GM21528 (cell line): ENCODE measurements around the gene GRID1.

Experiments
- ATAC-seq: cut with Tn5 transposase; IDR thresholded peaks from one replicate; pipeline ENCODE4 v1.9.1; 2021; ENCODE audit warnings: mild to moderate bottlenecking, moderate library complexity; ENCODE audit not compliant: unreplicated experiment, low FRiP score

GRID1 gene

GRCh38 chr10:86061278-86062197 is 305.1 kb downstream of the GRID1 start:
- no peak for ATAC-seq

DNA sequence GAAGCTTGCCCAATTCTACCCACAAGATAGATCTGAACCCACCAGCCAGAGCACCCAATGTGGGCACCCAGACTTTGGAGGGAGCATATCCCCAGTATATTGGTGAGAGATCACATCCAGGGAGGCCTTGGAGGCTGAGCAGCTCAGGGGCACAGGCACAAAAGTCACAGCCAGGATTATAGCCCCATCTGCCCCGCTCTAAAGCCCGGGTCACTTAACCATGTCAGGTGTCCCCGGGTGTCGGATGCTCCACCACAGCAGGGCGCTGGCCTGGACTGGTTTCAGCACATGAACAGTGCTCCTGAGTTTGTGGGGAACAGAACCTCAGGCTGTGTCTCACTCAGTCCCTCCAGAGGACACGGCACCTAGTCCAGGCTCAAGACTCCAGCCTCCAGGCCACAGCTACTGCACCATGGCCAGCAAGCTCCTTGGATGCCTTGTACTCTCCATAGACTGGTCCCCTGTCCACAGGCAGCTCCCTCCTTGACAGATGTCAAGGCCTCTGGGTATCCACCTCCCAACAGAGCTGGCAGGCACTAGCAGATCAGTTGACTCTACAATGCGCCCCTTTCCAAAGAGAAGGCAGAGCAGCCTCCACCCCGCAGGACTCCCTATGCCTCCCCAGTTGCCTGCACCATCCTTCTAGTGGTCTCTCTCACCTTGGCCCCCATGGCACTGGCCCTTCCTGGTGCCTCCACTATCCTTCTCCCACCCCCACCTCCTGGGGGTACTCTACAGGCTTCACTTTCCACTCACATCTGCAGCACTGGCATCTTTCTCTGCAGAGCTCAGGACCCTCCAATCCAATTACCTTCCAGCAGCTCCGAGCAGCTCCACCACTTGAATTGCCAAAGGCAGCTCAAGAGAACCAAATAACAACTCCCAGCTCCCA is 306.0 kb downstream of the GRID1 start:
- ATAC-seq: no peak

DNA sequence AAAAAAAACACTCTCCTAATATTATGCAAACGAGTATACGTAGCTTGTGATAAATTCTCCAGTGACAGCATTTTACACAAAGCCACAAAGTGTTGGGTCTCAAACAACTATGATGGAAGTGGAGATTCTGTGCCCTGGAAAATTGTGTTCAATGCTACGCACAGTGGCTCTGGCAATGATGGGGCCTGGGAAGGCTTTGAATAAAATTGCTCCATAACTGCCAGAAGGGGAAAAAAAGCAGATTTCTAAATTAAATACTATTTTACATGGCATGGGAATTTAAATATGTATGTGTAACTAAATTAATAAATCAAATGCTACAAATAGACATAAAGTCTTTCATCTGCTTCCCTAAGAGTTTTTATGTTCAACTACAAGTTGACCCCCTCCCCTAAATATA is 306.7 kb downstream of the GRID1 start:
- no peak for ATAC-seq

GRCh38 chr10:86058964-86059363 is 307.6 kb downstream of the GRID1 start:
- no peak for ATAC-seq

GRCh38 chr10:86057708-86058107 is 308.9 kb downstream of the GRID1 start:
- no peak for ATAC-seq

GRCh38 chr10:86056672-86057071 is 309.9 kb downstream of the GRID1 start:
- ATAC-seq: no peak

DNA sequence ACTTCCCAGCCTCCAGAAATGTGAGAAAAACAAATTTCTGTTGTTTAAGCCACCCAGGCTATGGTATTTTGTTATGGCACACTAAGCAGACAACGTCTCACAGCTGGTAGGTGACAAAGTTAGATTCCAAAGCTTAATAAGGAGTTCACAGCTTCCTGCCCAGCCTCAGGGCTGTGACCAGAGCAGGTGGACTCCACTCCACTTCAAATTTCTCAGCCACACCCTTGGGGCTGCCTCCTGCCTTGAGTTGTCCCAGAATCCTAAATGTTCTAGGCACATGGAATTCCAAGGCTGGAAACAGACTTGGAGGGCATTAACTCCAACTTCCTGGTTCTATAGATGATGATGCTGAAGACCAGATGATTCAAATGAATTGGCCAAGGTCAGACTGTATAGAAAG is 310.7 kb downstream of the GRID1 start:
- no peak for ATAC-seq

- ATAC-seq: no peak
Observed at GRCh38 chr10:86053675-86054074, 312.9 kb downstream of the GRID1 start.

GRCh38 chr10:86051586-86051985 is 315.0 kb downstream of the GRID1 start:
- ATAC-seq: no peak

- no peak for ATAC-seq
Observed at GRCh38 chr10:86049442-86049841, 317.2 kb downstream of the GRID1 start.

DNA sequence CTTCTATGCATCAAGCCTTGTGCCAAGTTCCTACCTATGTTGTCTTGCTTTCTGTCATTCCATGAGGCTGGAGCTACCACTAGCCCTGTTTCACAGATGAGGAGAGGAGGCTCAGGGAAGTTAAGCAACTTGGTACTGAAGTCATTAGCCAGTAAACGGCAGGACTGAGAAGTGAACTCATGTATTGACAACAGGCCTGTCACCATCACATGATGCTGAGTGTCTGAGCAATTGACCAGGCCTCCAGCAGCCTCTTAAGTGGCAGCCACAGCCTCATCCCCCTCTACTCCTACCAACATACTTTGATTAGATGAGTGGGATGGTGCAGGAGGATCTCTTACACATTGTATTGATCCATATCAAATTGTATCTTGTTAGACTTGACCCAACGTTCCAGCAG is 317.6 kb downstream of the GRID1 start:
- no peak for ATAC-seq

- ATAC-seq: no peak
Observed at GRCh38 chr10:86048571-86048970, 318.0 kb downstream of the GRID1 start.

DNA sequence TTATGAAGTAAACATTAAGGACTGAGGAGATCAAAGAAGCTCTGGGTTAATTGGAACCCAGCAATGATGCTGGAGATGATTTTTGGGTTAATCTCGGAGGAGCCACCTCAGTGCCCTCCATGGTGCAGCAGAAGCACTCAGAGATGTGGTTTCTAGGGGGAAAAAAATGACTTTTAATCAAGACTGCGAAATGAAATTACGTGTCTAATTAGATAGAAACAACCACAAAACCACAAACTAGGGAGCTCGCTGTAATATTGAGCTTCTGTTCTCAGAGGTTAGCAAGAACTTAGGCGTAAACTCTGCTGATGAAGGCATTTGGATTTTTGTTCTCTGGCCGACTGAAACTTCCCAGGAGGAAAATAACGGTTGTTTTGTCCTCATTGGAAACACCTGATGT is 319.0 kb downstream of the GRID1 start:
- no peak for ATAC-seq

DNA sequence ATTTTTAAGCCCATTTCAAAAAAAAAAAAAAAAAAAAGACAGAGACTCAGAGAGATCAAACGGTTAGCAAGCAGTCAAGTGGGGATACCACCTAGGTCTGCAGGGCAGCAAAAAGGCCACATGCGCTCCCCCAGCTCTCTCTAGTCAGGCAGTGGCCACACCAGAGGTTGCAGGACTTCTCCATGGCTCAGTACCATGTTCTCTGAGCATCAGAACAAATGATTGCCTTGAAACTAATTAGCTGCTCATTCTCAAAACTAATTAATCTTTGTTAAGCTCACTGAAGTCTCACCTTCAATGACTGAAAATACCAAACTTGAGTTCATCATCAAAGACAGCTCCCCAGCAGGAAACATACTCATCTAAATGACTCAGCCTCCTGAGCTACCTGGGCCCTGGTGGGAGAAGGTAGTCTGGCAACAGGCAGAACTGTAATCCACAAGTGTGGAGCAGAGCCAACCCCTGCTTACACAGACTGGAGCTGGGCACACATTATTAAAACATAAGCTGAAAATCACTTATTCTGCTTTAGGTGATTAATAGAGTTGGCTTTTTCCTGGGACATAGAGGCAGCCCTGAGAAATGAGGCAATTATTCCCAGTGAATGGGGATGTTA is 319.6 kb downstream of the GRID1 start:
- no peak for ATAC-seq

GRCh38 chr10:86045896-86046295 is 320.7 kb downstream of the GRID1 start:
- no peak for ATAC-seq

GRCh38 chr10:86044029-86044428 is 322.6 kb downstream of the GRID1 start:
- no peak for ATAC-seq

DNA sequence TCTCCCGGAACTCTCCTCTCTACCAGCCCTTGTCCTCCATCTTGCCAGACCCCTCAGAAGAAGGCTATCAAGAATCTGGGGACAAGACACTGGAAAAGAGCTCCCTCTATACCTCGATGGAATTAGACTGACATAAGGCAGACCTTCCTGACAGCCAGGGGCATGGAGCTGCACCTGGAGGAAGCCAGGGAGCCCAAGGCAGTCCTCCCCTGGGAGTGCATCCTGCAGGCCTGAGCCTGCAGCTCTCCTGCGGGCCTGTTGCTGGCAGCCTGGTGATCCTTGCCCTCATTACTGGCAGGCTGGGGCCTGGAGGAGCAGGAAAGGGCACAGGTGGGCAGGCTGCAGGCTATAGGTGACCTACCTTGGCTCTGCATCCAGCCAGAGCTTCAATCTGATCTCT is 323.4 kb downstream of the GRID1 start:
- no peak for ATAC-seq

DNA sequence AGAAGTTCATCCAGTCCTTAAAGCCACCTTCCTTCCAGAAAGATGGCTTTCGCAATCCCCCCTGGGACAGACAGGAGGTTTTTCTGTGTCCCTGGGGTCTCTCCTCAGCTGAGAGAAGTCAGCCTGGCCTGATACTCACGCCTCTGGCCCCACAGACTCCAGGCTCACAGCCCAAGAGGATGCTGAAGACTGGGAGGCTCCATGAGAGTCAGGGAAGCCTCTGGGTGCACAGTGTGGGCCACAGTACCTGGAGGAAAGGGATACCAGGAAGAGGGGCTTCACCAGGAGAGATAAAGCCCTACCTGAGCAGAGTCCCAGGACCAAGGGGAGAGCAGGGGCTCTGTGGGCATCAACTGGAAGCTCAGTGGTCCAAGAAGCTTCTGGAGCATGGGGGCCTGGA is 324.4 kb downstream of the GRID1 start:
- ATAC-seq: no peak

- ATAC-seq: no peak
Observed at GRCh38 chr10:86041116-86041515, 325.5 kb downstream of the GRID1 start.

DNA sequence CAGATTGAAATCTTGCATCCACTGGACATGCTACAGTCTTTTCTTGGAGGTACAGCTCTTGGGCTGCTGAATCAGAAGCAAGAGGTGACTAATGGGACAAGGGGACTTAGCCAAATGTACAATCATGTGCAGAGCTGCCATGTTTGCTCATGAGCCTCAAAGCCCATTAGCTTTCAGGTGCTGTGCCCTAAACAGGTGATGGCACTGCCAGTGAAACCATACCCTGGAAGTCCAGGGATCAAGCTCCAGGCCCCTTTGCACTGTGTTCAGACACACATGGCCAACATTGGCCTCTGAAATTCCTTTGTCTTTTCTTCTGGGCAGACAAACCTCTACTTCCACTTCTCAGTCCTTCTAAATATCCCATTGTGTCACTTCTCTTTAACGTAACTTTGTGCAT is 328.2 kb downstream of the GRID1 start:
- ATAC-seq: no peak

DNA sequence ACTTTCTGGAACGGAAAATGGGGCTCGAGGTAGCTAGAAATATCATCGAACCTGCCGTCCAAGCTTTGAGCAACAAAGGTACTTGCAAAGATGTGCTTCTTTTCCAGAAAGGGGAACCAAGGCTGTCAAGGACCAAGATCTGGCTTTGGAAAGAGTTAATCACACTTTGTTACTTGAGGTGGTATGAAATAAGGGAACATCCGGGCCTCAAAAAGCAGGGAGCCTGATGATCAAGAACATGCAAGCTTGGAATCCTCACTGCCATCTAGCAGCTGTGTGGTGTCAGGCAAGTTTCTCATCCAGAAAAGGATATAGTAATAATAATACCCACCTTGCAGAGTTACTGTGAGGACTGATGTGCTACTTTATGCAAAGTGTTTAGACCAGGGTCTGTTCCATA is 329.5 kb downstream of the GRID1 start:
- ATAC-seq: no peak
